MCF 10A (cell line): ENCODE results near the gene ABLIM3. TPM values are rescaled to one million over a fixed set of nuclear protein-coding genes. Genes with fewer than 3 reads are reported as not detected.

Source experiments
- BruUV-seq: library from RNA; stranded (reverse); fragments of 400-500 nt; replicated peaks from 2 replicates; lab custom pipeline; 2021; lab: Mats Ljungman, UMichigan
- CTCF ChIA-PET: fragments of 300-600 bp; sonication (Branson Sonifier 250); formaldehyde crosslinking; extraction: SDS; loops from one replicate; lab custom pipeline; 2021; ENCODE audit warnings: antibody characterized with exemption, inconsistent platforms; lab: Yijun Ruan, JAX
- POLR2A ChIA-PET: fragments of 300-600, 350-650 bp; sonication (Branson Sonifier 250); formaldehyde crosslinking; extraction: SDS; loops from one replicate; lab custom pipeline; 2020; ENCODE audit warnings: antibody characterized with exemption, inconsistent platforms; lab: Yijun Ruan, JAX
- DNase-seq: peaks from one replicate; pipeline ENCODE4 v3.0.0-alpha.2; 2018; ENCODE audit not compliant: unreplicated experiment
- H3K27ac Mint-ChIP-seq: one replicate; pipeline ENCODE4 v1.8.0; 2022; ENCODE audit warnings: mild to moderate bottlenecking, low read depth, mixed read lengths; ENCODE audit not compliant: unreplicated experiment
- H3K27me3 Mint-ChIP-seq: one replicate; pipeline ENCODE4 v1.8.0; 2022; ENCODE audit warnings: mixed read lengths; ENCODE audit not compliant: insufficient read depth, unreplicated experiment
- H3K36me3 Mint-ChIP-seq: one replicate; pipeline ENCODE4 v1.8.0; 2022; ENCODE audit warnings: mild to moderate bottlenecking, moderate library complexity, mixed read lengths; ENCODE audit not compliant: insufficient read depth, unreplicated experiment
- H3K4me1 Mint-ChIP-seq: one replicate; pipeline ENCODE4 v1.8.0; 2022; ENCODE audit warnings: mixed read lengths; ENCODE audit not compliant: insufficient read depth, unreplicated experiment
- H3K4me3 Mint-ChIP-seq: one replicate; pipeline ENCODE4 v1.8.0; 2022; ENCODE audit warnings: mild to moderate bottlenecking, moderate library complexity, mixed read lengths; ENCODE audit not compliant: unreplicated experiment
- H3K9me3 Mint-ChIP-seq: one replicate; pipeline ENCODE4 v1.8.0; 2022; ENCODE audit warnings: mixed read lengths; ENCODE audit not compliant: unreplicated experiment
- intact Hi-C: fragments of 100-400 bp; cut with micrococcal nuclease; formaldehyde crosslinking; loops from 2 replicates; pipeline ENCODE4 v1.14.1; 2022
- total RNA-seq: library from RNA; stranded (reverse); gene quantifications from 2 replicates; pipeline ENCODE4 v1.2.3, GENCODE V29; 2022
- TF ChIP-seq, protein P1 (sequence below): fragments of 200-600 bp; IDR thresholded peaks from one replicate; pipeline ENCODE4 v1.8.0; 2022; ENCODE audit warnings: antibody characterized with exemption, mild to moderate bottlenecking; ENCODE audit not compliant: unreplicated experiment

The ABLIM3 gene
- total RNA-seq, 1 experiment from 2014 or later = 168 TPM

DNA sequence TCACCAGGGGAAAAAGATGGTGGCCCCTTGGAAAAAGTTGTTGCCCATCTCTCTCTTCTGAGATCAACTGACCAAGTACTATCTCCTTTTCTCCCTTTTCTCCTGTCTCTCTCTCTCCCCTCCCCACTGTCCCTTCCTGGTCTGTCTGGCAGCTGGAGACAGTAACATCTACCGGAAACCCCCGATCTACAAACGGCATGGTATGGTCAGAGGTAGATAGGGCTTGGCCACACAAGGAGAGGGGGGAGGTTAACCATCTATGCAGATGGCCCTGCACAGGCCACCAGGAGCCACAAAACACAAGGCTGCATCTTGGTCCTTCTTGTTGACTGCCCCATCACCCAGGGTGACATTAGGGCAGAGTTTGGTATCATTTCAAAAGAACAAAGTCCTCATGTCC is 101.0 kb downstream of the ABLIM3 start:
- H3K4me1 Mint-ChIP-seq = peaks cover 7% of the 10 kb centered on the region
- H3K36me3 Mint-ChIP-seq = peaks cover 76% of the 10 kb centered on the region
- H3K4me3 Mint-ChIP-seq = no peak overlapping the region
- TF ChIP-seq, protein P1, sequence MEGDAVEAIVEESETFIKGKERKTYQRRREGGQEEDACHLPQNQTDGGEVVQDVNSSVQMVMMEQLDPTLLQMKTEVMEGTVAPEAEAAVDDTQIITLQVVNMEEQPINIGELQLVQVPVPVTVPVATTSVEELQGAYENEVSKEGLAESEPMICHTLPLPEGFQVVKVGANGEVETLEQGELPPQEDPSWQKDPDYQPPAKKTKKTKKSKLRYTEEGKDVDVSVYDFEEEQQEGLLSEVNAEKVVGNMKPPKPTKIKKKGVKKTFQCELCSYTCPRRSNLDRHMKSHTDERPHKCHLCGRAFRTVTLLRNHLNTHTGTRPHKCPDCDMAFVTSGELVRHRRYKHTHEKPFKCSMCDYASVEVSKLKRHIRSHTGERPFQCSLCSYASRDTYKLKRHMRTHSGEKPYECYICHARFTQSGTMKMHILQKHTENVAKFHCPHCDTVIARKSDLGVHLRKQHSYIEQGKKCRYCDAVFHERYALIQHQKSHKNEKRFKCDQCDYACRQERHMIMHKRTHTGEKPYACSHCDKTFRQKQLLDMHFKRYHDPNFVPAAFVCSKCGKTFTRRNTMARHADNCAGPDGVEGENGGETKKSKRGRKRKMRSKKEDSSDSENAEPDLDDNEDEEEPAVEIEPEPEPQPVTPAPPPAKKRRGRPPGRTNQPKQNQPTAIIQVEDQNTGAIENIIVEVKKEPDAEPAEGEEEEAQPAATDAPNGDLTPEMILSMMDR = no peak
- DNase-seq = no peak
- no peaks in the 10 kb centered on the region for H3K27me3 Mint-ChIP-seq
- POLR2A ChIA-PET = interaction anchor here (0.6 kb wide), 1 partner anchor 901 kb away, joined by 3 read pairs; no protein-coding TSS in a partner anchor
- BruUV-seq = no TSS peak
- CTCF ChIA-PET = interaction anchor here (0.5 to 1.2 kb wide), 3 partner anchors 9 to 115 kb away, joined by 3 to 5 read pairs (median 3); no protein-coding TSS in a partner anchor
- no peak overlapping the region for H3K27ac Mint-ChIP-seq
- intact Hi-C loops = no loop called here
- no peaks in the 10 kb centered on the region for H3K9me3 Mint-ChIP-seq

DNA sequence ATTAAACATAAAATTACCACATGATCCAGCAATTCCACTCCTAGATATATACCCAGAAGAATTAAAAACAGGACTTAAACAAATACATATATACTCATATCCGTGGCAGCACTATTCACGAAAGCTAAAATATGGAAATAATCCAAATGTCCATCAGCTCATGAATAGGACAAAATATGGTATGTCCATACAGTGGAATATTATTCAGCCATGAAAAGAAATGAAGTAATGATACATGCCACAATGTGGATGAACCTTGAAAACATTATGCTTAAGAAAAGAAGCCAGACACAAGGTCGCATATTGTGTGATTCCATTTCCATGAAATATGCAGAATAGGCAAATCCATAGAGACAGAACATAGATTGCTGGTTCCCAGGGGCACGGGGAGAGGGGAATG is 105.6 kb downstream of the ABLIM3 start:
- BruUV-seq = no TSS peak
- Mint-ChIP-seq H3K36me3 (peaks cover 90% of the 10 kb centered on the region), H3K4me1 (no peaks in the 10 kb centered on the region), H3K27ac (no peak overlapping the region), H3K4me3 (no peak overlapping the region), H3K9me3 (no peaks in the 10 kb centered on the region), H3K27me3 (no peaks in the 10 kb centered on the region)
- intact Hi-C loops = no loop called here
- no peak for DNase-seq
- ChIA-PET CTCF (interaction anchor here (0.6 to 2.0 kb wide), 9 partner anchors 8 to 506 kb away, joined by 3 to 8 read pairs (median 4); no protein-coding TSS in a partner anchor), POLR2A (interaction anchor here (1.5 to 2.2 kb wide), 2 partner anchors 8 to 22 kb away, joined by 7 to 9 read pairs; no protein-coding TSS in a partner anchor)
- TF ChIP-seq, protein P1 = no peak

DNA sequence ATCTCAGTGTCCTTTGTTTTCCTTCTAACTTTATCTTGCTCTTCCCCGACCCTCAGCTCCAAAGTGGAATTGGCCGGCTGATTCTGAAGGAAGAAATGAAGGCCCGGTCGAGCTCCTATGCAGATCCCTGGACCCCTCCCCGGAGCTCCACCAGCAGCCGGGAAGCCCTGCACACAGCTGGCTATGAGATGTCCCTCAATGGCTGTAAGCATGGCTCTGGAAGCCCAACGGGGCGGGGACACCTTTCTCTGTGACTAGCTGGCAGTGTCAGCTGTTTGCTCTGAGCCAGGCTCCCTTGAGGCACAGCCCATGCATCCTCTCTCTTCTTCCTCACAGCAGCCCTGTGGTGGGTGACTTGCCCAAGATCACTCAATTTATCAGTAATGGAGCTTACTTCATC is 106.4 kb downstream of the ABLIM3 start:
- Mint-ChIP-seq H3K27me3 (no peaks in the 10 kb centered on the region), H3K27ac (no peak overlapping the region), H3K4me1 (no peaks in the 10 kb centered on the region), H3K9me3 (no peaks in the 10 kb centered on the region), H3K4me3 (no peak overlapping the region), H3K36me3 (peaks cover 91% of the 10 kb centered on the region)
- ChIA-PET CTCF (interaction anchor here (0.5 to 1.3 kb wide), 4 partner anchors 12 to 468 kb away, joined by 3 to 4 read pairs (median 3); no protein-coding TSS in a partner anchor), POLR2A (interaction anchor here (0.7 to 2.2 kb wide), 2 partner anchors 13 to 21 kb away, joined by 4 to 7 read pairs; no protein-coding TSS in a partner anchor)
- TF ChIP-seq, protein P1 = no peak
- intact Hi-C loops = no loop called here
- no peak for DNase-seq
- BruUV-seq = no TSS peak

- POLR2A ChIA-PET = no interaction called here
- no peaks in the 10 kb centered on the region for H3K9me3 Mint-ChIP-seq
- TF ChIP-seq, protein P1 = no peak
- H3K27me3 Mint-ChIP-seq = no peaks in the 10 kb centered on the region
- CTCF ChIA-PET = interaction anchor here (0.5 to 3.1 kb wide), 7 partner anchors 9 to 527 kb away, joined by 3 to 14 read pairs (median 5); no protein-coding TSS in a partner anchor
- peaks cover 12% of the 10 kb centered on the region for H3K4me1 Mint-ChIP-seq
- intact Hi-C loops = no loop called here
- H3K36me3 Mint-ChIP-seq = peaks cover 94% of the 10 kb centered on the region
- H3K4me3 Mint-ChIP-seq = no peak overlapping the region
- no peak for DNase-seq
- no peak overlapping the region for H3K27ac Mint-ChIP-seq
- BruUV-seq = no TSS peak
These were observed 110.3 kb downstream of the ABLIM3 start for GRCh38 chr5:149251546-149251945.
